HuH-7 (cell line): ENCODE results near the gene HTR3A.

ENCODE experiments used
- DNase-seq: peaks from one replicate; pipeline ENCODE4 v3.0.0; 2011; ENCODE audit warnings: low spot score

The HTR3A gene

GRCh38 chr11:114019046-114019445, 44.1 kb downstream of the HTR3A start:
- no peak for DNase-seq

GRCh38 chr11:114019574-114019973, 44.7 kb downstream of the HTR3A start:
- no peak for DNase-seq

- DNase-seq: no peak
These were observed 50.5 kb downstream of the HTR3A start for GRCh38 chr11:114025329-114025907.

- peak; percentile 62 for DNase-seq
These were observed 51.4 kb downstream of the HTR3A start for GRCh38 chr11:114026355-114026754.

- DNase-seq: no peak
These were observed 52.5 kb downstream of the HTR3A start for GRCh38 chr11:114027391-114027790.

- no peak for DNase-seq
These were observed 53.0 kb downstream of the HTR3A start for GRCh38 chr11:114027926-114028325.

- no peak for DNase-seq
These were observed 56.5 kb downstream of the HTR3A start for GRCh38 chr11:114031246-114031966.

GRCh38 chr11:114031967-114032320, 57.0 kb downstream of the HTR3A start:
- DNase-seq: no peak

- DNase-seq: no peak
These were observed 58.2 kb downstream of the HTR3A start for GRCh38 chr11:114033066-114033465.

- no peak for DNase-seq
These were observed 58.7 kb downstream of the HTR3A start for GRCh38 chr11:114033572-114033971.

- no peak for DNase-seq
These were observed 60.0 kb downstream of the HTR3A start for GRCh38 chr11:114034956-114035355.

GRCh38 chr11:114036147-114036811, 61.4 kb downstream of the HTR3A start:
- peak; percentile 88 for DNase-seq

GRCh38 chr11:114036958-114037357, 62.0 kb downstream of the HTR3A start:
- DNase-seq: no peak

- DNase-seq: no peak
These were observed 64.6 kb downstream of the HTR3A start for GRCh38 chr11:114039551-114039950.
